Raji (cell line): ENCODE results near the gene COL27A1.

Experiments
- POLR2A ChIP-seq: IDR thresholded peaks from 2 replicates; pipeline ENCODE4 v1.6.1; 2011; ENCODE audit warnings: low read depth, low read length, control low read depth; ENCODE audit not compliant: insufficient read depth

The COL27A1 gene

GRCh38 chr9:114155263-114155994 lies at the start of gene COL27A1:
Gene COL27A1, plus strand, starts transcription at chr9:114155537. Its CDS starts 414 bp downstream, at chr9:114155951.
- no peak for TF ChIP-seq POLR2A

- TF ChIP-seq POLR2A, result no peak
Measured at GRCh38 chr9:114107286-114108001, 47.9 kb upstream of the COL27A1 start.

GRCh38 chr9:114108016-114108833 lies 47.1 kb upstream of the COL27A1 start:
- no peak for TF ChIP-seq POLR2A

- TF ChIP-seq POLR2A, result no peak
Measured at GRCh38 chr9:114109124-114109523, 46.2 kb upstream of the COL27A1 start.

GRCh38 chr9:114110180-114110579 lies 45.2 kb upstream of the COL27A1 start:
- no peak for TF ChIP-seq POLR2A

GRCh38 chr9:114112325-114112724 lies 43.0 kb upstream of the COL27A1 start:
- no peak for TF ChIP-seq POLR2A

- TF ChIP-seq POLR2A, result no peak
Measured at GRCh38 chr9:114112778-114113584, 42.4 kb upstream of the COL27A1 start.

- TF ChIP-seq POLR2A, result no peak
Measured at GRCh38 chr9:114114364-114114763, 41.0 kb upstream of the COL27A1 start.

- TF ChIP-seq POLR2A, result no peak
Measured at GRCh38 chr9:114115654-114116125, 39.6 kb upstream of the COL27A1 start.

GRCh38 chr9:114116126-114116747 lies 39.1 kb upstream of the COL27A1 start:
- no peak for TF ChIP-seq POLR2A

- TF ChIP-seq POLR2A, result no peak
Measured at GRCh38 chr9:114117614-114117995, 37.7 kb upstream of the COL27A1 start.

- no peak for TF ChIP-seq POLR2A
Measured at GRCh38 chr9:114117996-114118830, 37.1 kb upstream of the COL27A1 start.
